ENCODE measurements around the gene PIKFYVE.
"Not testable (repeated sequence)": the region's sequence is repeated elsewhere in the genome, so short reads cannot be mapped to it uniquely, and the experiment has no call there.

Gene PIKFYVE

DNA sequence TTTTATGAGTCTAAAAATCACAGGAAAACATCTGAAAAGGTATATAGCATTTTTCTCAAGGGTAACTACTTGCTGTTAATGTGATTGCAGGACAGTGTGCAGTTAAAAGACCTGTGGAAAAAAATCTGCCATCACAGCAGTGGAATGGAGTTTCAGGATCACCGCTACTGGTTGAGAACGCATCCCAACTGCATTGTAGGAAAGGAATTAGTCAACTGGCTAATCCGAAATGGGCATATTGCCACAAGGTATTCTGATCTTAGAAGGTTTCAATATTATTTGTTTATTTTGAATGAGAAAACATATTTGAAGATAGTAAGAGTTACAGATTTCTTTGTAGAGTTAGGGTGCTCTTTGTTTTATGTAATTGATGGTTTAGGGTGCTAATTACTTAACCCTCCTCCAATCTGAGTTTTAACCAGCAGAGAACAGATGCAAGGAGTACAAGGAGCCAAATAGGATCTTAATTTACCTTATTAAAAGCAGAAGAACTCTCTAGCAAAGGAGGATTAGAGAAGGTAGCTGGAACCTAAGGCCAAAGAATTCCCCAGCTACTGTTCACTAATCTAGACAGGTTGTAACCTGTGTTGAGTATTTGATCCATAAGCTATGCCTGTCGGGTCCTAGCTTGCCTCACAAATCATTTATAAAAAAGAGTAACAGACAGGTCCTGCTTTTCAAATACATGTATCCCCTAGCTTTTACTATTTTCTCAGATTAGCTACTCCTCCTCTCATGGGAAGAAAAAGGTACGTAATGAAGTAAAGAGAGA, 35.0 kb downstream of the PIKFYVE start:
- DNase-seq (ENCODE audit: low read depth): no peak

GRCh38 chr2:208304157-208304556, 38.1 kb downstream of the PIKFYVE start:
- DNase-seq (ENCODE audit: low read depth): no peak

GRCh38 chr2:208304695-208305094, 38.6 kb downstream of the PIKFYVE start:
- DNase-seq (ENCODE audit: low read depth): no peak

DNA sequence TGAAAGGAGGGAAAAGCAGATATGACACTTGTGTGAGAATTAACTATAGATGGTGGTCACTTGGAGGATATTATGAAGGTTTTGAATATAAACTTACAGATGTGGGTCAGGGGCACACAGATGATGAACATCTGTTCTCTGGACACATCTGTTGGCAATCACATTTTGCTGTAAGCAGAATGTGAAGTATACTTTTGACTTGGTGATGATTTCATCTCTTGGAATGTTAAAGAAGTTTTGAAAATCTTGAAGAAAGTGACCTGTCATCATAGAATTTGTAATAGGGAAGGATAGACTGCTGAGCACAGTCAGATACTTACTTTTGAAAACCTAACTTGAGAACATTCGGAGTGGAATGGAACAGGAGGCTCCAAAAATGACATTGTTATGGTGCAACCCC, 40.2 kb downstream of the PIKFYVE start:
- DNase-seq (ENCODE audit: low read depth): peak; percentile 61

DNA sequence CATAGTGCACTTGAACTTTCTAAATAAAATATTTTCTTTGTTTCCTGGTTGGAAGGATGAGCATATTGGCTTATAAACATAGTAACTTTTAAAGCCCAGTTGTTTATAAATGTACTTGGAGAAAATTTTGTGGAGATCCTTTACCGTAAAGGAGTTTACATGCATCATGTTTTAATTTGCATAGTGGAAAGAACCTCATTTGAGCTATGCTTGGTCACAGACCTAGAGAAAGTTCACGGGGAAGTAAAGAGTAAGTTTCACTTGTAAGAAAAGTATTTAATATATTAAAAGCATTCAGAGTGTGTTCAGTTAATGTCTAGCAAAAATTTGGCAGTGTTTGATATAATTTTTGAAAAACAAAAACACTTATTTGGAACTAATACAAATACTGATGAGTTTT, 45.3 kb downstream of the PIKFYVE start:
- DNase-seq (ENCODE audit: low read depth): peak; percentile 6

DNA sequence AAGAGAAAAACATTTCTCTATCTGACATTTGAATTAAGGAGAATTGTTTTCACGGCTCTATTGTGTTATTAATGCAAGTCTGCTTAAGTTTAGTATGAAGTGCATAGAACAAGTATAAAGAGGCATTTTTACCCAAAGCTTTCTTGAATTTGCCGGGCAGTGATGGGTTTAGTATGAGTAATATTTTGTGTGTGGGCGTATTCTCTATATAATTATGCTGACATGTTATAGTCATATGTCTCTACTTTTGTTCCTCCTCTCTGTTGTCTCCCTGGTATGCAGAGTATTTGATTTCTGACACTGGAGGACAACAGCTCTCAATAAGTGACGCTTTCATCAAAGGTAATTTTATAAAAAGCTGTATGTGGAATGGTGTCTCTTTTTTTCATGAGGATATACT, 45.9 kb downstream of the PIKFYVE start:
- no peak for DNase-seq (ENCODE audit: low read depth)

- DNase-seq (ENCODE audit: low read depth): peak; percentile 84
These were observed 49.2 kb downstream of the PIKFYVE start for GRCh38 chr2:208315081-208315788.

- no peak for DNase-seq (ENCODE audit: low read depth)
These were observed 52.1 kb downstream of the PIKFYVE start for GRCh38 chr2:208318127-208318526.

- no peak for DNase-seq (ENCODE audit: low read depth)
These were observed 53.3 kb downstream of the PIKFYVE start for GRCh38 chr2:208319391-208319790.

- peak; percentile 80 for DNase-seq (ENCODE audit: low read depth)
These were observed 54.6 kb downstream of the PIKFYVE start for GRCh38 chr2:208320686-208321085.

DNA sequence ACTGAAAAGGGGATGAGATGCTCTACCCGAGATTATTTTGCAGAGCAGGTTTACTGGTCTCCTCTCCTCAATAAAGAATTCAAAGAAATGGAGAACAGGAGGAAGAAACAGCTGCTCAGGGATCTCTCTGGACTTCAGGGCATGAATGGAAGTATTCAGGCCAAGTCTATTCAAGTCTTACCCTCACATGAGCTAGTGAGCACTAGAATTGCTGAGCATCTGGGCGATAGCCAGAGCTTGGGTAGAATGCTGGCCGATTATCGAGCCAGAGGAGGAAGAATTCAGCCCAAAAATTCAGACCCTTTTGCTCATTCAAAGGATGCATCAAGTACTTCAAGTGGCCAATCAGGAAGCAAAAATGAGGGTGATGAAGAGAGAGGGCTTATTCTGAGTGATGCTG, 60.0 kb downstream of the PIKFYVE start:
- DNase-seq (ENCODE audit: low read depth): no peak

GRCh38 chr2:208329485-208329884, 63.4 kb downstream of the PIKFYVE start:
- DNase-seq (ENCODE audit: low read depth): no peak

GRCh38 chr2:208334230-208334629, 68.2 kb downstream of the PIKFYVE start:
- DNase-seq (ENCODE audit: low read depth): no peak

DNA sequence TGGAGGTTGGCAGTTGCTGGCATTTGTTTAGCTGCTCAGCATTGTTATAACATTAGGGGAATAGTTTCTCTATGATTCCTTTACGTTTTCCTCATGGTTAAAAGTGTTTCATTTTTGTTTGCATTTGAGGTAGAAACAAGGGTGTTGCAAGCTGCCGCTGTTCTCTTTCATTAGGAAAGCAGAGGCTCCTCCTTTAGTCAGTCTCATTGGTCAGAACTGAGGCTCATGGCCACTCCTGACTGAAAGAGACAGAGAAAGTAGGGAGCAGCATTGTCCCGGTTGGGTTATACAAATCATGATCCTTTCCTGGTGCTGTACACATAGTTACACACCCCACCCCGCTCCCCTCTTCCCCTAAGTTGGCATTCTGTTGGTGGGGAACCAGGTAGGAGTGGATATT, 80.7 kb downstream of the PIKFYVE start:
- DNase-seq (ENCODE audit: low read depth): no peak

DNA sequence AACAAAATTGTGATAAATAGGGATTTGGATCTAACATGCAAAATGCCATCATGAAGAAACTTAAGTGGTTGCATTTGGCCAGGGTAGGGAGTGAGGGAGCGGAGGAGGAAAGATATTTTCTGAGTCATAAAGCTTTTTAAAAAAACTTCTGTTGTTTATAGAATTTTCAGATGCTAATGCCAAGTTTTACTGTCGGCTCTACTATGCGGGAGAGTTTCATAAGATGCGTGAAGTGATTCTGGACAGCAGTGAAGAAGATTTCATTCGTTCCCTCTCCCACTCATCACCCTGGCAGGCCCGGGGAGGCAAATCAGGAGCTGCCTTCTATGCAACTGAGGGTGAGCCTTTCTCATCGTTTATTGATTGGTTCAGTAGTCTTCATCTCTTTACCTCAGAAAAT, 84.6 kb downstream of the PIKFYVE start:
- peak; percentile 67 for DNase-seq (ENCODE audit: low read depth)

DNA sequence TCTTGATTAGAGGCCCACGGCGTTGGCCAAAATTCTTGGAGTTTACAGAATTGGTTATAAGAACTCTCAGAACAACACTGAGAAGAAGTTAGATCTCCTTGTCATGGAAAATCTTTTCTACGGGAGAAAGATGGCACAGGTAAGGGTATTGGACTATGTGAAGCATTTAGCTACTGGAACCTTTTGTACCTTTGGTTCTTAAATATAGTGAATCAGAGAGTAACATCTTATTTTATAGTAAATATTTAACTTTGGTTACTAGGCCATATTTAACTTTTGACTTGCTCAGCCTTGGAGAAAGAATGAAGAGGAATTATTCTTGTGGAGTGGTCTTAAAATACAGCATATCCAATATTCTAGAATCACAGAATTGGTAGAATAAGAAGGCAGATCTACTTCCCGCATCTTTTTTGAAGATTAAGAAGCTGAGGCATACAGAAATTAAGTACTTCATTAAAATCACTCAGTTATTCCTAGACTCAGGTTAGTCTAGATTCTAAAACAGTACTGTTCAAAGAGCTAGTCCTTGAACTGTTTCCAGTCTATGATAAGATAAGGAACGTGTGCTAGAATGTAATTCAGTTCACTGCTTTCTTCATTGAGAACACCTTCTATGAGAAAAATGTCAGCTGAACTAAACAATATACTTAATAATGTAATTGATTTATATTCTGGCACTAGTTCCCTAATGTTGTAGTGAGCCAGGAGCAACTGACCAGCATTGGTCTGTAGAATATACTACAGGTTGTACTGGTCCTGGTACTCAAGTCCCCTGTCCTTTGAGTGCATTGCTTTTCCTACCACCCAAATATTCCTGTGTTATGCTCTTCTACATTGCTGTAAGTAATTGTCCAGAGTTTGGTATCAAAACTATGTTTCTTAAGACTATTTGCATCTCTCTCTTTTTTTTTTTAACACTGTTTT, 86.9 kb downstream of the PIKFYVE start:
- no peak for DNase-seq (ENCODE audit: low read depth)

GRCh38 chr2:208354964-208355381, 88.9 kb downstream of the PIKFYVE start:
- no peak for DNase-seq (ENCODE audit: low read depth)

DNA sequence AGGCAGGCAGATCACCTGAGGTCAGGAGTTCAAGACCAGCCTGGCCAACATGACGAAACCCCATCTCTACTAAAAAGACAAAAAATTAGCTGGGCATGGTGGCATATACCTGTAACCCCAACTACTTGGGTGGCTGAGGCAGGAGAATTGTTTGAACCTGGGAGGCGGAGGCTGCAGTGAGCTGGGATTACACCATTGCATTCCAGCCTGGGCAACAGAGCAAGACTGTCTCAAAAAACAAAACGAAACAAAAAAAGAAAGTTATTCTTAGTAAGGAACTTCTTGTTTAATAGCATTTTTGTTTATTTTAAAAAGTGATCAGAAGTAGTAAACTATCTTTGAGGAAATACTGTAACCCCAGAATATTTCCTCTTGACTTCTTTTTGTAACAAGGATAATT, 90.4 kb downstream of the PIKFYVE start:
- not testable (repeated sequence) for DNase-seq (ENCODE audit: low read depth)

DNA sequence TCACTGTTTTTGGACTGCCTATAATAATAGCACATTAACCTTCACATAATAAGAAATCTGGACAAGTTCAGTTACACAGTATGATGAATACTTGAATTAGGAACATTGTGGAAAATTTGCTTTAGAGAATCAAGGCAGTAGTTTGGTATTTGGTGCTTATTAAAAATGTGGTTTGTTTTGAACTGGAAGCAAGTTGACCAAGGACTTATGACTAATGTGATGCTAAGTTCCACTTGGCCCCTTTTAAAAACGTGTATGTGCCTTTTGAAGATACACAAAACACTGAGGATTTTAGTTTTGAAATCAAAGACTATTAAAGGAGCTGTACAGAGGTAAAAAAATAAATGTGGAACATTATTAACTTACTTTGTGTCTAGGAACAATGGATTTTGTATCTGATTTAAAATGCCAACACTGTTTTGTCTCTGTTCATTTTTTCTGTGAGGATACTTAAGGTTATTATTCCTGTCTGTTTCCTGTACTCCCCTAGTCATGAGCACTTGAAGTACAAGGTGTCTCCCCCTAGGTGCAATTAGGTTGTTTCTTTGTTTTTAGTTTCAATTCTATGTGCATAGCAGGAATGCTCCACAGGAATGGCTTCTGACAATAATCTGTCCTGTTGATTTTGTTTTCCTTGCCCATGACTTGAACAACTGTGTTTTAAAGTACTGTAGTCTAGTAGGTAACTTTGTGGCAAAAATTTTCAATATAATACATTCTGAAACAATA, 91.0 kb downstream of the PIKFYVE start:
- DNase-seq (ENCODE audit: low read depth): no peak

GRCh38 chr2:208358758-208359631, 92.9 kb downstream of the PIKFYVE start:
- DNase-seq (ENCODE audit: low read depth): peak; percentile 24

GRCh38 chr2:208359632-208359986, 93.6 kb downstream of the PIKFYVE start:
- no peak for DNase-seq (ENCODE audit: low read depth)

All from fibroblast of gingiva (primary cell).